ENCODE results near the gene RAPGEF1.

DNA sequence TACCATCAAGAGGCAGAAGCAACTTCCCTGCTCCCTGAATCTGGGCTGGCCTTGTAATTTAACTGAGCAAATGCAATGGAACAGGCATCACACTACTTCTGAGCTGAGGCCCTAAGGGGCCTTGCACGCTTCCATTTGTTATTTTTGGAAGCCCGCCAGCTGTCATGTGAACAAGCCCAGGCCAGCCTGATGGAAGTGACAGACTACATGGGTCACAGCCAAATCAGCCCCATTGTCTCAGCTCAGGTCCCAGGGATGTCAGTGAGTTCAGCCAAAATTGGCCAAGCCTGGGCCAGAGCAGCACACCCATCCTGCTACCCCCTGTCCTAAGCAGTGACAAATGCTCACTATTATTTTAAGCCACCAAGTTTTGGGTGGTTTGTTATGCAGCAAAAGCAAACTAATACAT is 121.8 kb downstream of the RAPGEF1 start:
- TF ChIP-seq, protein P1, sequence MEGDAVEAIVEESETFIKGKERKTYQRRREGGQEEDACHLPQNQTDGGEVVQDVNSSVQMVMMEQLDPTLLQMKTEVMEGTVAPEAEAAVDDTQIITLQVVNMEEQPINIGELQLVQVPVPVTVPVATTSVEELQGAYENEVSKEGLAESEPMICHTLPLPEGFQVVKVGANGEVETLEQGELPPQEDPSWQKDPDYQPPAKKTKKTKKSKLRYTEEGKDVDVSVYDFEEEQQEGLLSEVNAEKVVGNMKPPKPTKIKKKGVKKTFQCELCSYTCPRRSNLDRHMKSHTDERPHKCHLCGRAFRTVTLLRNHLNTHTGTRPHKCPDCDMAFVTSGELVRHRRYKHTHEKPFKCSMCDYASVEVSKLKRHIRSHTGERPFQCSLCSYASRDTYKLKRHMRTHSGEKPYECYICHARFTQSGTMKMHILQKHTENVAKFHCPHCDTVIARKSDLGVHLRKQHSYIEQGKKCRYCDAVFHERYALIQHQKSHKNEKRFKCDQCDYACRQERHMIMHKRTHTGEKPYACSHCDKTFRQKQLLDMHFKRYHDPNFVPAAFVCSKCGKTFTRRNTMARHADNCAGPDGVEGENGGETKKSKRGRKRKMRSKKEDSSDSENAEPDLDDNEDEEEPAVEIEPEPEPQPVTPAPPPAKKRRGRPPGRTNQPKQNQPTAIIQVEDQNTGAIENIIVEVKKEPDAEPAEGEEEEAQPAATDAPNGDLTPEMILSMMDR (IDR thresholded peaks at IDR 0.05), result no peak
- no peak for TF ChIP-seq ZFX (IDR thresholded peaks at IDR 0.05; ENCODE audit: borderline replicate concordance)

Measured in 22Rv1 (cell line).